ENCODE data around the gene PHACTR3.

Gene PHACTR3

GRCh38 chr20:59620860-59621505, 16.6 kb downstream of the PHACTR3 start:
- DNase-seq (ENCODE audit: low spot score), result no peak

GRCh38 chr20:59622496-59622895, 18.2 kb downstream of the PHACTR3 start:
- DNase-seq (ENCODE audit: low spot score), result no peak

GRCh38 chr20:59623133-59623532, 18.8 kb downstream of the PHACTR3 start:
- no peak for DNase-seq (ENCODE audit: low spot score)

- no peak for DNase-seq (ENCODE audit: low spot score)
Measured at GRCh38 chr20:59623583-59623982, 19.2 kb downstream of the PHACTR3 start.

GRCh38 chr20:59624401-59624800, 20.1 kb downstream of the PHACTR3 start:
- no peak for DNase-seq (ENCODE audit: low spot score)

- no peak for DNase-seq (ENCODE audit: low spot score)
Measured at GRCh38 chr20:59625214-59625922, 21.0 kb downstream of the PHACTR3 start.

GRCh38 chr20:59627298-59627697, 23.0 kb downstream of the PHACTR3 start:
- DNase-seq (ENCODE audit: low spot score), result no peak

- peak; percentile 99 for DNase-seq (ENCODE audit: low spot score)
Measured at GRCh38 chr20:59628171-59628570, 23.8 kb downstream of the PHACTR3 start.

GRCh38 chr20:59629141-59630045, 25.1 kb downstream of the PHACTR3 start:
- DNase-seq (ENCODE audit: low spot score), result no peak

- no peak for DNase-seq (ENCODE audit: low spot score)
Measured at GRCh38 chr20:59630526-59630925, 26.2 kb downstream of the PHACTR3 start.

- no peak for DNase-seq (ENCODE audit: low spot score)
Measured at GRCh38 chr20:59631751-59632540, 27.6 kb downstream of the PHACTR3 start.

- DNase-seq (ENCODE audit: low spot score), result no peak
Measured at GRCh38 chr20:59632541-59633113, 28.3 kb downstream of the PHACTR3 start.

GRCh38 chr20:59633656-59634251, 29.4 kb downstream of the PHACTR3 start:
- no peak for DNase-seq (ENCODE audit: low spot score)

- no peak for DNase-seq (ENCODE audit: low spot score)
Measured at GRCh38 chr20:59634435-59635005, 30.2 kb downstream of the PHACTR3 start.

GRCh38 chr20:59636766-59637370, 32.5 kb downstream of the PHACTR3 start:
- DNase-seq (ENCODE audit: low spot score), result no peak

GRCh38 chr20:59640267-59640666, 35.9 kb downstream of the PHACTR3 start:
- no peak for DNase-seq (ENCODE audit: low spot score)

- peak; percentile 86 for DNase-seq (ENCODE audit: low spot score)
Measured at GRCh38 chr20:59643615-59644061, 39.3 kb downstream of the PHACTR3 start.

- no peak for DNase-seq (ENCODE audit: low spot score)
Measured at GRCh38 chr20:59644371-59644939, 40.1 kb downstream of the PHACTR3 start.

- DNase-seq (ENCODE audit: low spot score), result peak; percentile 82
Measured at GRCh38 chr20:59645271-59645670, 40.9 kb downstream of the PHACTR3 start.

GRCh38 chr20:59645761-59646171, 41.4 kb downstream of the PHACTR3 start:
- peak; percentile 88 for DNase-seq (ENCODE audit: low spot score)
